Measurements from ENCODE around the gene LETM1. TPM values are rescaled to one million over a fixed set of nuclear protein-coding genes. Genes with fewer than 3 reads are reported as not detected.

Gene LETM1
- total RNA-seq, 2 experiments from 2014 or later: 58.3 to 66.8 TPM

DNA sequence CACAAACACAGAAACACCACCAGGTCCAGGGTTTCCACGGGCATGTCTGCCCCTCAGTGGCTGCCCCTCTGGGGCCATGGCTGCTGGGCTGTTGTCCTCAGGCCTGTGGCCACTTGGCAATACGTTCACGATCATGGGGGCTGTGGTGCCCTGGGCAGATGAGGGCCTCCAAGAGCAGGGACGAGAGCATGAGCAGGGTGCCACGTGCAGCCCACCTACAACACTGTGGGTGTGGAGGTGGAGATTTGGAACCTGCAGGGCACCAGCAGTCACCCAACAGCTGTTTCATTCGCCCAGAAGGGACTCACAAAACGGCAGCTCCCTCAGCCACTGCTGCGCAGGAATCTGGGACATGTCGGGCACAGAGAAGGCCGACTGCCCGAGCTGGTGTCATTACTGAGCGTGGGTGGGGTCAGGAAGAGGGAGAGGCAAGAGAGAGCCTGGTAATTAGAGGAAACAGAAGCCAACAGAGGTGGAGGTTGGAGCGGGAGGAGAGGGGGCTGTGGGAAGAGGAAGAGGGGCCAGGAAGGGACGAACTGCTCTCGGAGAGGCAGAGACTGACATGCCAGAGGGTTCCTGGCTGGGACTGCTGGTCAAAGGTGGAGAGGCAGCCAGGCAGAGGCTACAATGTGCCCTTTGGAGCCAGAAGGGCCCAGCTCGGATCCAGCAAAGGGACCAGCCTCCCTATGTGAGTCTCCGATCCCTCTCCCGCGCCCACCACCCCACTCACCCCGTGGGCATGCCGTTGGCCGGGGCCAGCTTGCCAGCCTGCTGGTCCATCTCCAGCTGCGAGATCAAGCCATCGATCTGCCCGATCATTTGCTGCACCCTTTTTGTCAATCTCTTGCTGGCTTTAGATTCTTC is 39.7 kb downstream of the LETM1 start:
- Histone ChIP-seq H3K9me2 (ENCODE audit: insufficient read depth, low read length) (no peaks in the 10 kb centered on the region), H3K36me3 (ENCODE audit: insufficient read depth, low read length) (peaks cover 73% of the 10 kb centered on the region), H3K4me2 (ENCODE audit: low read length) (no peak overlapping the region), H2AFZ (ENCODE audit: low read length) (no peak overlapping the region), H4K20me1 (ENCODE audit: insufficient read depth, low read length) (no peaks in the 10 kb centered on the region), H3K27ac (ENCODE audit: low read depth, low read length, poor library complexity, severe bottlenecking) (no peak overlapping the region), H3K4me1 (ENCODE audit: insufficient read depth, low read length, poor library complexity, severe bottlenecking) (no peaks in the 10 kb centered on the region), H3K4me3 (ENCODE audit: low read depth, low read length, poor library complexity, severe bottlenecking) (no peak overlapping the region), H3K79me2 (ENCODE audit: insufficient read depth, low read depth, low read length) (no peaks in the 10 kb centered on the region), H3K9me3 (ENCODE audit: low read length) (no peaks in the 10 kb centered on the region)
- no TSS peak for BruUV-seq (replicated peaks)
- ChIA-PET POLR2A (interaction anchor here (0.6 kb wide), 1 partner anchor 127 kb away, joined by 4 read pairs; no protein-coding TSS in a partner anchor), CTCF (ENCODE audit: unreplicated experiment) (no interaction called here)
- DNase-seq (ENCODE audit: low spot score): no peak
- TF ChIP-seq EZH2phosphoT487 (IDR thresholded peaks at IDR 0.05; ENCODE audit: borderline replicate concordance, low read depth, low read length): no peak
- TF ChIP-seq, protein P1, sequence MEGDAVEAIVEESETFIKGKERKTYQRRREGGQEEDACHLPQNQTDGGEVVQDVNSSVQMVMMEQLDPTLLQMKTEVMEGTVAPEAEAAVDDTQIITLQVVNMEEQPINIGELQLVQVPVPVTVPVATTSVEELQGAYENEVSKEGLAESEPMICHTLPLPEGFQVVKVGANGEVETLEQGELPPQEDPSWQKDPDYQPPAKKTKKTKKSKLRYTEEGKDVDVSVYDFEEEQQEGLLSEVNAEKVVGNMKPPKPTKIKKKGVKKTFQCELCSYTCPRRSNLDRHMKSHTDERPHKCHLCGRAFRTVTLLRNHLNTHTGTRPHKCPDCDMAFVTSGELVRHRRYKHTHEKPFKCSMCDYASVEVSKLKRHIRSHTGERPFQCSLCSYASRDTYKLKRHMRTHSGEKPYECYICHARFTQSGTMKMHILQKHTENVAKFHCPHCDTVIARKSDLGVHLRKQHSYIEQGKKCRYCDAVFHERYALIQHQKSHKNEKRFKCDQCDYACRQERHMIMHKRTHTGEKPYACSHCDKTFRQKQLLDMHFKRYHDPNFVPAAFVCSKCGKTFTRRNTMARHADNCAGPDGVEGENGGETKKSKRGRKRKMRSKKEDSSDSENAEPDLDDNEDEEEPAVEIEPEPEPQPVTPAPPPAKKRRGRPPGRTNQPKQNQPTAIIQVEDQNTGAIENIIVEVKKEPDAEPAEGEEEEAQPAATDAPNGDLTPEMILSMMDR (conservative IDR thresholded peaks at IDR 0.05; ENCODE audit: low read length): no peak
- intact Hi-C loops (cut with micrococcal nuclease; ENCODE audit: unreplicated experiment): no loop called here

GRCh38 chr4:1815096-1815996 is 40.6 kb downstream of the LETM1 start:
- CTCF ChIA-PET (ENCODE audit: unreplicated experiment): no interaction called here
- Histone ChIP-seq H3K4me1 (ENCODE audit: insufficient read depth, low read length, poor library complexity, severe bottlenecking) (no peaks in the 10 kb centered on the region), H3K4me2 (ENCODE audit: low read length) (no peak overlapping the region), H3K79me2 (ENCODE audit: insufficient read depth, low read depth, low read length) (no peaks in the 10 kb centered on the region), H3K4me3 (ENCODE audit: low read depth, low read length, poor library complexity, severe bottlenecking) (no peak overlapping the region), H2AFZ (ENCODE audit: low read length) (no peak overlapping the region), H4K20me1 (ENCODE audit: insufficient read depth, low read length) (no peaks in the 10 kb centered on the region), H3K27ac (ENCODE audit: low read depth, low read length, poor library complexity, severe bottlenecking) (no peak overlapping the region), H3K9me2 (ENCODE audit: insufficient read depth, low read length) (no peaks in the 10 kb centered on the region), H3K9me3 (ENCODE audit: low read length) (no peaks in the 10 kb centered on the region), H3K36me3 (ENCODE audit: insufficient read depth, low read length) (peaks cover 70% of the 10 kb centered on the region)
- BruUV-seq (replicated peaks): no TSS peak
- intact Hi-C loops (cut with micrococcal nuclease; ENCODE audit: unreplicated experiment): no loop called here
- TF ChIP-seq, protein P1 (conservative IDR thresholded peaks at IDR 0.05; ENCODE audit: low read length): no peak
- TF ChIP-seq EZH2phosphoT487 (IDR thresholded peaks at IDR 0.05; ENCODE audit: borderline replicate concordance, low read depth, low read length): no peak
- no peak for DNase-seq (ENCODE audit: low spot score)
- POLR2A ChIA-PET: interaction anchor here (0.6 kb wide), 1 partner anchor 126 kb away, joined by 4 read pairs; no protein-coding TSS in a partner anchor

Measured in OCI-LY7 (cell line).